ENCODE data around the gene AATK.

- no peak for TF ChIP-seq CTCF (conservative IDR thresholded peaks at IDR 0.05; ENCODE audit: low read depth, low read length)
- no peak for TF ChIP-seq EZH2phosphoT487 (IDR thresholded peaks at IDR 0.05; ENCODE audit: borderline replicate concordance, low read length)
- no peak for TF ChIP-seq EZH2 (IDR thresholded peaks at IDR 0.05; ENCODE audit: low read length, unreplicated experiment)
These were observed 5.7 kb downstream of the AATK start for GRCh38 chr17:81160306-81160705.
